ENCODE results near the gene RNF32.

RNF32 gene

GRCh38 chr7:156650042-156650441, 9.5 kb downstream of the RNF32 start:
- Histone ChIP-seq H3K9ac (ENCODE audit: low read depth, low read length) (no peak overlapping the region), H3K9me3 (ENCODE audit: control insufficient read depth, insufficient read depth, low read length) (peaks cover 5% of the 10 kb centered on the region; the same call in 1 of the 2 replicates), H3K36me3 (ENCODE audit: insufficient read depth, low read length) (no peaks in the 10 kb centered on the region; the same call in 1 of the 2 replicates), H3K4me1 (ENCODE audit: insufficient read depth, low read length) (no peaks in the 10 kb centered on the region)

GRCh38 chr7:156651474-156651873, 10.9 kb downstream of the RNF32 start:
- Histone ChIP-seq H3K36me3 (ENCODE audit: insufficient read depth, low read length) (no peaks in the 10 kb centered on the region; the same call in 1 of the 2 replicates), H3K9me3 (ENCODE audit: control insufficient read depth, insufficient read depth, low read length) (peaks cover 5% of the 10 kb centered on the region; the same call in 1 of the 2 replicates), H3K9ac (ENCODE audit: low read depth, low read length) (no peak overlapping the region), H3K4me1 (ENCODE audit: insufficient read depth, low read length) (no peaks in the 10 kb centered on the region)

- H3K4me1 ChIP-seq (ENCODE audit: insufficient read depth, low read length) = no peaks in the 10 kb centered on the region
- no peaks in the 10 kb centered on the region; the same call in 1 of the 2 replicates for H3K36me3 ChIP-seq (ENCODE audit: insufficient read depth, low read length)
- H3K9ac ChIP-seq (ENCODE audit: low read depth, low read length) = no peak overlapping the region
- H3K9me3 ChIP-seq (ENCODE audit: control insufficient read depth, insufficient read depth, low read length) = peaks cover 5% of the 10 kb centered on the region; the same call in 1 of the 2 replicates
Observed at GRCh38 chr7:156652886-156653568, 12.5 kb downstream of the RNF32 start.

- Histone ChIP-seq H3K4me1 (ENCODE audit: insufficient read depth, low read length) (no peaks in the 10 kb centered on the region), H3K9me3 (ENCODE audit: control insufficient read depth, insufficient read depth, low read length) (peaks cover 5% of the 10 kb centered on the region; the same call in 1 of the 2 replicates), H3K9ac (ENCODE audit: low read depth, low read length) (no peak overlapping the region), H3K36me3 (ENCODE audit: insufficient read depth, low read length) (no peaks in the 10 kb centered on the region; the same call in 1 of the 2 replicates)
Observed at GRCh38 chr7:156654511-156655234, 14.1 kb downstream of the RNF32 start.

GRCh38 chr7:156655251-156655650, 14.7 kb downstream of the RNF32 start:
- Histone ChIP-seq H3K9ac (ENCODE audit: low read depth, low read length) (no peak overlapping the region), H3K9me3 (ENCODE audit: control insufficient read depth, insufficient read depth, low read length) (peaks cover 5% of the 10 kb centered on the region; the same call in 1 of the 2 replicates), H3K36me3 (ENCODE audit: insufficient read depth, low read length) (no peaks in the 10 kb centered on the region; the same call in 1 of the 2 replicates), H3K4me1 (ENCODE audit: insufficient read depth, low read length) (no peaks in the 10 kb centered on the region)

GRCh38 chr7:156655983-156656382, 15.4 kb downstream of the RNF32 start:
- no peak overlapping the region for H3K9ac ChIP-seq (ENCODE audit: low read depth, low read length)
- no peaks in the 10 kb centered on the region; the same call in 1 of the 2 replicates for H3K36me3 ChIP-seq (ENCODE audit: insufficient read depth, low read length)
- H3K9me3 ChIP-seq (ENCODE audit: control insufficient read depth, insufficient read depth, low read length) = peaks cover 5% of the 10 kb centered on the region; the same call in 1 of the 2 replicates
- H3K4me1 ChIP-seq (ENCODE audit: insufficient read depth, low read length) = no peaks in the 10 kb centered on the region

GRCh38 chr7:156656598-156656997, 16.0 kb downstream of the RNF32 start:
- Histone ChIP-seq H3K4me1 (ENCODE audit: insufficient read depth, low read length) (no peaks in the 10 kb centered on the region), H3K9ac (ENCODE audit: low read depth, low read length) (no peak overlapping the region), H3K36me3 (ENCODE audit: insufficient read depth, low read length) (no peaks in the 10 kb centered on the region; the same call in 1 of the 2 replicates), H3K9me3 (ENCODE audit: control insufficient read depth, insufficient read depth, low read length) (peaks cover 5% of the 10 kb centered on the region; the same call in 1 of the 2 replicates)

GRCh38 chr7:156657681-156658080, 17.1 kb downstream of the RNF32 start:
- Histone ChIP-seq H3K9ac (ENCODE audit: low read depth, low read length) (no peak overlapping the region), H3K4me1 (ENCODE audit: insufficient read depth, low read length) (no peaks in the 10 kb centered on the region), H3K36me3 (ENCODE audit: insufficient read depth, low read length) (no peaks in the 10 kb centered on the region), H3K9me3 (ENCODE audit: control insufficient read depth, insufficient read depth, low read length) (peaks cover 2% of the 10 kb centered on the region; the same call in 1 of the 2 replicates)

- Histone ChIP-seq H3K9me3 (ENCODE audit: control insufficient read depth, insufficient read depth, low read length) (no peaks in the 10 kb centered on the region), H3K9ac (ENCODE audit: low read depth, low read length) (no peak overlapping the region), H3K36me3 (ENCODE audit: insufficient read depth, low read length) (no peaks in the 10 kb centered on the region), H3K4me1 (ENCODE audit: insufficient read depth, low read length) (no peaks in the 10 kb centered on the region)
Observed at GRCh38 chr7:156659203-156659602, 18.6 kb downstream of the RNF32 start.

GRCh38 chr7:156659961-156660360, 19.4 kb downstream of the RNF32 start:
- Histone ChIP-seq H3K36me3 (ENCODE audit: insufficient read depth, low read length) (no peaks in the 10 kb centered on the region), H3K9me3 (ENCODE audit: control insufficient read depth, insufficient read depth, low read length) (no peaks in the 10 kb centered on the region), H3K4me1 (ENCODE audit: insufficient read depth, low read length) (peaks cover 2% of the 10 kb centered on the region; the same call in 1 of the 2 replicates), H3K9ac (ENCODE audit: low read depth, low read length) (no peak overlapping the region)

- Histone ChIP-seq H3K9me3 (ENCODE audit: control insufficient read depth, insufficient read depth, low read length) (no peaks in the 10 kb centered on the region), H3K4me1 (ENCODE audit: insufficient read depth, low read length) (peaks cover 18% of the 10 kb centered on the region), H3K9ac (ENCODE audit: low read depth, low read length) (no peak overlapping the region), H3K36me3 (ENCODE audit: insufficient read depth, low read length) (no peaks in the 10 kb centered on the region)
Observed at GRCh38 chr7:156661637-156662036, 21.1 kb downstream of the RNF32 start.

- Histone ChIP-seq H3K4me1 (ENCODE audit: insufficient read depth, low read length) (peaks cover 22% of the 10 kb centered on the region), H3K9me3 (ENCODE audit: control insufficient read depth, insufficient read depth, low read length) (no peaks in the 10 kb centered on the region), H3K9ac (ENCODE audit: low read depth, low read length) (no peak overlapping the region), H3K36me3 (ENCODE audit: insufficient read depth, low read length) (no peaks in the 10 kb centered on the region)
Observed at GRCh38 chr7:156662277-156662676, 21.7 kb downstream of the RNF32 start.

- H3K4me1 ChIP-seq (ENCODE audit: insufficient read depth, low read length) = peaks cover 22% of the 10 kb centered on the region
- H3K9ac ChIP-seq (ENCODE audit: low read depth, low read length) = no peak overlapping the region
- H3K9me3 ChIP-seq (ENCODE audit: control insufficient read depth, insufficient read depth, low read length) = no peaks in the 10 kb centered on the region
- H3K36me3 ChIP-seq (ENCODE audit: insufficient read depth, low read length) = no peaks in the 10 kb centered on the region
Observed at GRCh38 chr7:156665101-156665500, 24.5 kb downstream of the RNF32 start.

- no peaks in the 10 kb centered on the region for H3K9me3 ChIP-seq (ENCODE audit: control insufficient read depth, insufficient read depth, low read length)
- no peaks in the 10 kb centered on the region for H3K36me3 ChIP-seq (ENCODE audit: insufficient read depth, low read length)
- H3K4me1 ChIP-seq (ENCODE audit: insufficient read depth, low read length) = peaks cover 22% of the 10 kb centered on the region
- H3K9ac ChIP-seq (ENCODE audit: low read depth, low read length) = no peak overlapping the region
Observed at GRCh38 chr7:156666368-156667109, 26.0 kb downstream of the RNF32 start.
